Heart right ventricle (tissue), 16 donors: ENCODE data around the gene TRIM46. TPM values are rescaled to one million over a fixed set of nuclear protein-coding genes. Genes with fewer than 3 reads are reported as not detected.
A peak's percentile ranks its signal among the peaks of the same experiment; 100 is the strongest.
"Not testable (repeated sequence)": the region's sequence is repeated elsewhere in the genome, so short reads cannot be mapped to it uniquely, and the experiment has no call there.

Source experiments
- ATAC-seq, 8 donors: fragments of 200-7000 bp; cut with Tn5 transposase; one replicate each; pipeline ENCODE4 v1.9.1; 2020; ENCODE audit warnings: mild to moderate bottlenecking in 8 of 8, moderate library complexity in 8 of 8, moderate number of reproducible peaks in 1 of 8
- DNase-seq, 2 donors: peaks; one replicate each; pipeline ENCODE4 v3.0.0-alpha.2; 2020
- H3K27ac ChIP-seq, 10 donors: fragments of 200-600 bp; sonication (generic) in 2 of 10; one replicate each; pipeline versions ENCODE4 v1.5.0 to v1.8.0; 2020 to 2022; ENCODE audit warnings: mild to moderate bottlenecking in 3 of 10
- H3K27me3 ChIP-seq, 7 donors: fragments of 200-600 bp; one replicate each; pipeline ENCODE4 v1.8.0; 2021 to 2022; ENCODE audit warnings: mild to moderate bottlenecking in 2 of 7
- H3K36me3 ChIP-seq, 9 donors: fragments of 200-600 bp; sonication (generic) in 1 of 9; one replicate each; pipeline versions ENCODE4 v1.5.0 to v1.8.0; 2020 to 2022; ENCODE audit warnings: mild to moderate bottlenecking in 2 of 9
- H3K4me1 ChIP-seq, 9 donors: fragments of 200-600 bp; sonication (generic) in 1 of 9; one replicate each; pipeline versions ENCODE4 v1.5.0 to v1.8.0; 2020 to 2022; ENCODE audit warnings: mild to moderate bottlenecking in 4 of 9
- H3K4me3 ChIP-seq, 10 donors: fragments of 200-600 bp; sonication (generic) in 2 of 10; one replicate each; pipeline versions ENCODE4 v1.5.0 to v1.8.0; 2020 to 2022; ENCODE audit warnings: mild to moderate bottlenecking in 7 of 10, moderate library complexity in 2 of 10
- H3K9me3 ChIP-seq, 11 donors: fragments of 200-600 bp in 10 of 11; sonication (generic) in 2 of 11; one replicate each; pipeline versions ENCODE4 v1.5.0 to v1.8.0; 2013 to 2022; ENCODE audit warnings: mild to moderate bottlenecking in 2 of 11, control low read depth in 1 of 11, moderate library complexity in 1 of 11
- WGBS, 2 donors: extraction: QIAGEN DNeasy Blood & Tissue Kit; methylation state at CpG; one replicate each; pipeline ENCODE4 v1.1.7; 2013; ENCODE audit warnings: inconsistent platforms in 1 of 2; 5-methylcytosine and 5-hydroxymethylcytosine counted together
- intact Hi-C, 10 donors: fragments of 100-400 bp; cut with DNase I; formaldehyde crosslinking; loops; one replicate each; pipeline versions ENCODE4 v1.11.1 to v1.14.2; 2022
- polyA plus RNA-seq, 2 donors: library from polyadenylated mRNA; stranded (reverse); fragments of 200-250 nt; gene quantifications; one replicate each; pipeline ENCODE4 v1.2.3, GENCODE V29; 2013
- total RNA-seq, 10 donors: library from RNA; stranded (reverse); fragmentation: NEBNext Ultra II Directional in 3 of 10; extraction: Animal tissue kit (Norgen Biotek cat#: 25700) in 3 of 10; gene quantifications; one replicate each; pipeline versions ENCODE4 v1.2.1 to v1.2.4, GENCODE V29; 2021 to 2023
- donor health status: Arrhythmogenic right ventricular cardiomyopathy.
- donor health status: ischemic (EF 13 %, LVEDD 7.1; RV severe dilation, severe dysfunction).
- donor health status: healthy with polysubstance abuse.
- donor health status: DM: no; HTN: yes; CAD: no.
- donor health status: DM: no; HTN: no; CAD: no.
- donor health status: ischemic (EF 25% LVEDD 6.9; RV normal size, moderate dysfunction).
- donor health status: ischemic (EF 25% LVEDD 5.7; RV mildly dilated, moderate dysfunction).
- donor health status: healthy.
- donor health status: DM: yes; HTN: yes; CAD: no.
- donor health status: Ischemic cardiomyopathy.
- donor health status: ischemic (EF 35%, LVEDD 5.7; RV mildly dilated, moderate dysfunction).
- donor health status: nonischemic (EF 11% LVEDD 7.7; RV severe dilation, severe dysfunction).
- donor health status: DM: yes; HTN: yes; CAD: no.
- donor health status: PGD.
- donor health status: ischemic (EF 29% LVEDD 5.4; RV normal size, mild dysfunction).
- donor health status: nonischemic (EF 23%, LVEDD 6.1; RV moderate dilation, normal function).

TRIM46 gene
- total and polyA plus RNA-seq, 12 donors, result 0.04 to 0.35 (median 0.09) TPM; not detected in 8

DNA sequence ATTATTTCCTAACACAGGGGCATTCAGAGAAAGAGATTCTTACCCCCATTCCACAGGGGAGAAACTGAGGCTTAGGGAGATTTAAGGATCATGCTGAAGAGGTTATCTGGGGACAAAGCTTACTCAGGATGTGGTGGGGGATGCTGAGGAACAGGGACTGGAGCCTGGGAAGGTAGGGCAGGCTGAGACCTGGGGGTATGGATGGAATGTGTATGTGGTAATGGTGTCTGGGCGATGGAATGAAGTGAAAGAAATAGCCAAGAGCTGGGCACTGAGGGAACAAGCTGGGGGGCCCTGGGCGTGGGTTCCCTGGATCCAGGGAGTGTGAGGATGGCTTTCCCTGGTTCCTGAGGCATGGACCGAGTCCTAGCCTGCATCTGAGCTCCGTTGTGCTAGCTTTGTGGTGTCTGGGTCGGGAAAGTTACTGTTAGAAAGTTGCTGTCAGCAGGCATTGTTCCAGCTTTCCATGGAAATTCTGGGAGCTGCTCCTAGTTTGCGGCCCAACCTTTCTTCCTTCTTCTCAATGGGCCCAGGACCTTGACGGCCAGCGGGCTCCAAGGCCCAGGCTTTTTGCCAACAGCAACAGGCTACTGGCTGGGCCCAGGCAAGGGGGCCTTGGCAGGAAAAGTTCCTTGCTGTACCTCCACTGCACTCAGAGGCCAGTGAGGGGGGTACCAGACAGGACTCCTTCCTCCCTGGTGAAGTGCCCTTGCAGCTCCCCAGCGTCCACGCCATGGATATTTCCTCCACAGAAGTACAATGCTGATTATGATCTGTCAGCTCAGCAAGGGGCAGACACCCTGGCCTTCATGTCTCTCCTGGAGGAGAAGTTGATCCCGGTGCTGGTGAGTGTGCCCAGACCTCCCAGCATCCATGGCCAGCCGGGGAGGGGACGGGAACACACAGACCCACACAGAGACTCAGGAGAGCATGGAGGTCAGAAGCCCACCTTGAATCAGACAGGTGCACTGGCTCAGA lies 58.6 kb downstream of the TRIM46 start:
- 51 to 60% methylated on average over 13 of the region's 13 CpGs for WGBS, 2 donors
- ATAC-seq (peak in 4 of 8 donors; percentile 1 to 22 (median 6)), DNase-seq (peak in 1 of 2 donors; percentile 74)

DNA sequence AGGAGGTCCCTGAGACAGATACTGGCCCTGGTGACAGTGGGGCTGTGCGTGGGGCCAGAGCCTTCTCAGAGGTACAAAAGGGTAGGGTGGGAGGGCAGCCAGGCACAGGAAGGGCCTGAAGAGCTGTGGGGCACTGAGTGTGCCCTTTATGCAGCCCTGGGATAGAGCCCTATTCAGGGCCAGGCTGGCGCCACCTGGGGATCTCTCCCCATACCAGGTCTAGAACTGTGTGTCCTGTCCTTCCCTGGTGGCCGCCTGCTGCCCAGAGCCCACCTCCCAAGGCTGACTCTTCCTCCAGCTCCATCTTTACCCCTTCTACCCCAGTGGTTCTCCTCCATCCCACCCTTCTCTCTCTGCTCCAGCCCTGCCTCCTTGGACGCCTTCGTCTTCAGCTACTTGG lies 59.9 kb downstream of the TRIM46 start:
- peaks cover 0 to 16% (median 0%) of the 10 kb centered on the region in 9 donors for H3K4me1 ChIP-seq
- H3K27ac ChIP-seq, intact Hi-C loops, H3K9me3 ChIP-seq, ATAC-seq, H3K4me3 ChIP-seq, H3K27me3 ChIP-seq, DNase-seq: not testable (repeated sequence)
- peaks cover 0 to 25% (median 7%) of the 10 kb centered on the region in 9 donors for H3K36me3 ChIP-seq
- 86 to 100% methylated on average over 1 of the region's 5 CpGs for WGBS, 2 donors

More for the DNA sequence above, 58.6 kb downstream of the TRIM46 start:
- H3K9me3 ChIP-seq, intact Hi-C loops, H3K27me3 ChIP-seq, H3K4me3 ChIP-seq: not testable (repeated sequence)
- Histone ChIP-seq H3K36me3 (peaks cover 0 to 17% (median 7%) of the 10 kb centered on the region in 9 donors), H3K27ac (peak overlapping the region in 6 of 10 donors; percentile 39 to 65 (median 52)), H3K4me1 (peaks cover 0 to 22% (median 6%) of the 10 kb centered on the region in 9 donors)

Other genes starting within 250 kb of the TRIM46 start
- 10 to 100 TPM; 29.9 to 66.4 (median 39.4) TPM for gene PMVK, start 237.1 kb upstream of the TRIM46 start, total RNA-seq
- 10 to 100 TPM; 40.2 to 42.9 TPM for gene PMVK, start 237.1 kb upstream of the TRIM46 start, polyA plus RNA-seq
- 10 to 100 TPM; 38.3 to 75.0 (median 48.8) TPM for gene PBXIP1, start 217.8 kb upstream of the TRIM46 start, total RNA-seq
- 10 to 100 TPM; 25.4 to 33.0 TPM for gene PBXIP1, start 217.8 kb upstream of the TRIM46 start, polyA plus RNA-seq
- 10 to 100 TPM in 9 of 10 donors, 1 to 10 TPM in 1; 8.8 to 18.0 (median 13.9) TPM for gene PYGO2, start 212.1 kb upstream of the TRIM46 start, total RNA-seq
- 10 to 100 TPM; 11.9 to 12.1 TPM for gene PYGO2, start 212.1 kb upstream of the TRIM46 start, polyA plus RNA-seq
- 10 to 100 TPM; 42.6 to 95.7 (median 57.8) TPM for gene SHC1, start 203.1 kb upstream of the TRIM46 start, total RNA-seq
- 10 to 100 TPM; 35.6 to 58.3 TPM for gene SHC1, start 203.1 kb upstream of the TRIM46 start, polyA plus RNA-seq
- gene CKS1B, start 199.2 kb upstream of the TRIM46 start, total RNA-seq, result 10 to 100 TPM; 10.9 to 30.9 (median 17.5) TPM
- gene CKS1B, start 199.2 kb upstream of the TRIM46 start, polyA plus RNA-seq, result 10 to 100 TPM in 1 of 2 donors, 1 to 10 TPM in 1; 4.6 to 36.7 TPM
- 10 to 100 TPM; 20.1 to 36.8 (median 24.1) TPM for gene FLAD1, start 190.5 kb upstream of the TRIM46 start, total RNA-seq
- 10 to 100 TPM; 25.1 to 41.6 TPM for gene FLAD1, start 190.5 kb upstream of the TRIM46 start, polyA plus RNA-seq
- gene LENEP, start 180.3 kb upstream of the TRIM46 start, total RNA-seq, result not detected
- gene LENEP, start 180.3 kb upstream of the TRIM46 start, polyA plus RNA-seq, result not detected
- 10 to 100 TPM; 25.7 to 54.7 (median 34.5) TPM for gene ZBTB7B, start 171.0 kb upstream of the TRIM46 start, total RNA-seq
- gene ZBTB7B, start 171.0 kb upstream of the TRIM46 start, polyA plus RNA-seq, result 10 to 100 TPM; 41.1 to 51.6 TPM
- gene DCST2, start 140.1 kb upstream of the TRIM46 start, total RNA-seq, result under 1 TPM in 9 of 10 donors, not detected in 1; 0.15 to 0.67 (median 0.30) TPM
- gene DCST2, start 140.1 kb upstream of the TRIM46 start, polyA plus RNA-seq, result 1 to 10 TPM in 1 of 2 donors, under 1 TPM in 1; 0.38 to 1.8 TPM
- gene DCST1, start 140.0 kb upstream of the TRIM46 start, total RNA-seq, result not detected
- gene DCST1, start 140.0 kb upstream of the TRIM46 start, polyA plus RNA-seq, result under 1 TPM in 1 of 2 donors, not detected in 1; 0.29 TPM
- 100 to 1,000 TPM in 1 of 10 donors, 10 to 100 TPM in 9; 46.7 to 146 (median 58.5) TPM for gene ADAM15, start 122.5 kb upstream of the TRIM46 start, total RNA-seq
- gene ADAM15, start 122.5 kb upstream of the TRIM46 start, polyA plus RNA-seq, result 100 to 1,000 TPM; 144 to 305 TPM
- 1 to 10 TPM in 8 of 10 donors, under 1 TPM in 2; 0.49 to 2.8 (median 1.8) TPM for gene EFNA4, start 110.1 kb upstream of the TRIM46 start, total RNA-seq
- 1 to 10 TPM; 4.2 to 5.4 TPM for gene EFNA4, start 110.1 kb upstream of the TRIM46 start, polyA plus RNA-seq
- 1 to 10 TPM in 1 of 10 donors, under 1 TPM in 8, not detected in 1; 0.23 to 1.9 (median 0.46) TPM for gene EFNA3, start 95.0 kb upstream of the TRIM46 start, total RNA-seq
- 1 to 10 TPM in 1 of 2 donors, under 1 TPM in 1; 0.95 to 1.8 TPM for gene EFNA3, start 95.0 kb upstream of the TRIM46 start, polyA plus RNA-seq
- gene EFNA1, start 46.0 kb upstream of the TRIM46 start, total RNA-seq, result 10 to 100 TPM; 28.9 to 50.0 (median 35.6) TPM
- gene EFNA1, start 46.0 kb upstream of the TRIM46 start, polyA plus RNA-seq, result 100 to 1,000 TPM in 1 of 2 donors, 10 to 100 TPM in 1; 44.2 to 104 TPM
- 10 to 100 TPM in 2 of 10 donors, 1 to 10 TPM in 8; 5.5 to 16.8 (median 7.9) TPM for gene SLC50A1, start 38.0 kb upstream of the TRIM46 start, total RNA-seq
- 10 to 100 TPM; 23.2 to 33.7 TPM for gene SLC50A1, start 38.0 kb upstream of the TRIM46 start, polyA plus RNA-seq
- 10 to 100 TPM; 48.2 to 70.9 (median 53.4) TPM for gene DPM3, start 33.3 kb upstream of the TRIM46 start, total RNA-seq
- gene DPM3, start 33.3 kb upstream of the TRIM46 start, polyA plus RNA-seq, result 100 to 1,000 TPM; 144 to 304 TPM
- 100 to 1,000 TPM in 9 of 10 donors, 10 to 100 TPM in 1; 96.1 to 173 (median 114) TPM for gene KRTCAP2, start 545 bp upstream of the TRIM46 start, total RNA-seq
- gene KRTCAP2, start 545 bp upstream of the TRIM46 start, polyA plus RNA-seq, result 100 to 1,000 TPM; 302 to 355 TPM
- gene THBS3, start 34.0 kb downstream of the TRIM46 start, total RNA-seq, result 1 to 10 TPM; 3.8 to 8.8 (median 6.4) TPM
- gene THBS3, start 34.0 kb downstream of the TRIM46 start, polyA plus RNA-seq, result 10 to 100 TPM in 1 of 2 donors, 1 to 10 TPM in 1; 4.9 to 23.5 TPM
- 10 to 100 TPM; 13.1 to 25.8 (median 17.1) TPM for gene MTX1, start 34.8 kb downstream of the TRIM46 start, total RNA-seq
- 10 to 100 TPM; 33.9 to 49.7 TPM for gene MTX1, start 34.8 kb downstream of the TRIM46 start, polyA plus RNA-seq
- 10 to 100 TPM in 7 of 10 donors, 1 to 10 TPM in 3; 8.6 to 21.0 (median 11.3) TPM for gene ENTREP3, start 81.6 kb downstream of the TRIM46 start, total RNA-seq
- 10 to 100 TPM in 1 of 2 donors, 1 to 10 TPM in 1; 7.1 to 13.7 TPM for gene ENTREP3, start 81.6 kb downstream of the TRIM46 start, polyA plus RNA-seq
- 10 to 100 TPM; 54.1 to 73.1 (median 60.1) TPM for gene SCAMP3, start 88.5 kb downstream of the TRIM46 start, total RNA-seq
- gene SCAMP3, start 88.5 kb downstream of the TRIM46 start, polyA plus RNA-seq, result 100 to 1,000 TPM in 1 of 2 donors, 10 to 100 TPM in 1; 47.9 to 109 TPM
- 10 to 100 TPM; 12.5 to 21.9 (median 18.0) TPM for gene CLK2, start 99.7 kb downstream of the TRIM46 start, total RNA-seq
- 10 to 100 TPM; 17.4 to 47.1 TPM for gene CLK2, start 99.7 kb downstream of the TRIM46 start, polyA plus RNA-seq
- 1 to 10 TPM in 5 of 10 donors, under 1 TPM in 5; 0.68 to 1.7 (median 1.0) TPM for gene HCN3, start 103.6 kb downstream of the TRIM46 start, total RNA-seq
- 1 to 10 TPM in 1 of 2 donors, under 1 TPM in 1; 0.81 to 3.2 TPM for gene HCN3, start 103.6 kb downstream of the TRIM46 start, polyA plus RNA-seq
- gene PKLR, start 127.6 kb downstream of the TRIM46 start, total RNA-seq, result under 1 TPM in 1 of 10 donors, not detected in 9; 0.11 TPM
- not detected for gene PKLR, start 127.6 kb downstream of the TRIM46 start, polyA plus RNA-seq
- gene FDPS, start 135.0 kb downstream of the TRIM46 start, total RNA-seq, result 100 to 1,000 TPM in 1 of 10 donors, 10 to 100 TPM in 9; 63.1 to 108 (median 76.9) TPM
- 100 to 1,000 TPM; 109 to 113 TPM for gene FDPS, start 135.0 kb downstream of the TRIM46 start, polyA plus RNA-seq
- 10 to 100 TPM; 11.4 to 22.8 (median 15.1) TPM for gene RUSC1, start 147.0 kb downstream of the TRIM46 start, total RNA-seq
- 10 to 100 TPM; 25.0 to 26.4 TPM for gene RUSC1, start 147.0 kb downstream of the TRIM46 start, polyA plus RNA-seq